EL (cell line): Measurements from ENCODE around the gene FAM110D.

Experiments used
- DNase-seq: peaks from one replicate; pipeline ENCODE4 v3.0.0-alpha.2; 2016

The FAM110D gene

DNA sequence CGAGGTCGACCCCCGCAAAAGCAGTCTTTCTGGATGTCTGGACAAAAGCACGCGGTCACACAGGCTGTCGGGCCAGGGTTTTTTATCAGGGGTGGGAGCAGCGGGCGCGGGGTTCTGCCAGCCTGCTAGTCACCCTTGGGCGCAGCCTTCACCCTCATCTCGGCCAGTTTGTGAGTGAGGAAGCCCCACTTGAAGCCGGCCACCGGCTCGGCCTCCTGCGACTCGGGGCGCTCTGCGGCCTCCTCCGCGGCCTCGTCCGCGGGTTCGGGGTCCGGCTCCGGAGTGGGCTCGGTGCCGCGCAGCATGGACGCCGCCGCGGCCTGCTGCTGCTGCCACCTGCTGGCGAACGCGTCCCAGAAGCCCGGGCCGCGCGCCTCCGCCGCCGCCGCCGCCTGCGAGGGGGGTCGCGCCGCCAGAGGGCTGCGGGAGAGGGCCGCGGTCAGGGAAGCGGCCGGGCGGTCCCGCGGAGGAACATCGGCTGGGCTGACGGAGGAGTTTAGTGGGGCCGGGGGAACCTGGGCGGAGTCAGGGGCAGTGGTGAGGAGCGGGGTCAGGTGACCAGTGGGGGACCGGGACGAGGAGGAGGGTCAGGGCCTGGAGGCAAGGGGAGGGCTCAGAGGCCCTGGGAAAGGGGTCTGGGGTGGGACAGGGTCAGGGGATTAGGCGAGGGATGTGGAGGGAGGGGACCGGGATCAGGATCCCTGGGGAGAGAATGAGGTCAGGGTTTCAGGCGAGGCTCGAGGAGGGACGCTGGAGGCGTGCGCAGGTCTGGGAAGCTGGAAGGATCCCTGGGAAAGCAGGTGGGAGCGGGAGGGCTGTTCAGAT, 5.4 kb downstream of the FAM110D start:
- DNase-seq = peak; percentile 41

GRCh38 chr1:26164861-26165842, 6.3 kb downstream of the FAM110D start:
- no peak for DNase-seq

DNA sequence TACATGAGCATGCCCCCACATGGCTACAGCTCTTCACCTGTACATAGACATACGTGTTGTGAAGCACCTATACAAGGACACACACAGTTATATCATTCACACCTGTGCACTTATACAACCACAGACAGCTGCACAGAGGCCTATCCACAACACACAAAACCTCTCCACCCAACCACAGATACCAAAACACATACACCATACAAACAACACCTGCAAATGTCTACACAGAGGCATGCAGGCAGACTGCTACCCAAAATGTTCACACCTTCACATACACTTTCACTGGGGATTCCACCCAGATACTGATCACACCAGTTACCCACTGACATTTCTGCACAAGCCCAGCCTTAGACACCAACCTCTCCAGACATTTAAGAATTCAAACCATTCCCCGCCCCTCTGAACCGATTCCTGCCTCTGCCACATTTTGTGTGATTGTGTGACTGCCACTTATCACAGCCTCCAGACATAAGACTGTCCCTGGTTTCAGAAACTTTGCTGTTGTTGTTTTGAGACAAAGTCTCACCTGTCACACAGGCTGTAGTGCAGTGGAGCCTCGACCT, 7.9 kb downstream of the FAM110D start:
- no peak for DNase-seq

DNA sequence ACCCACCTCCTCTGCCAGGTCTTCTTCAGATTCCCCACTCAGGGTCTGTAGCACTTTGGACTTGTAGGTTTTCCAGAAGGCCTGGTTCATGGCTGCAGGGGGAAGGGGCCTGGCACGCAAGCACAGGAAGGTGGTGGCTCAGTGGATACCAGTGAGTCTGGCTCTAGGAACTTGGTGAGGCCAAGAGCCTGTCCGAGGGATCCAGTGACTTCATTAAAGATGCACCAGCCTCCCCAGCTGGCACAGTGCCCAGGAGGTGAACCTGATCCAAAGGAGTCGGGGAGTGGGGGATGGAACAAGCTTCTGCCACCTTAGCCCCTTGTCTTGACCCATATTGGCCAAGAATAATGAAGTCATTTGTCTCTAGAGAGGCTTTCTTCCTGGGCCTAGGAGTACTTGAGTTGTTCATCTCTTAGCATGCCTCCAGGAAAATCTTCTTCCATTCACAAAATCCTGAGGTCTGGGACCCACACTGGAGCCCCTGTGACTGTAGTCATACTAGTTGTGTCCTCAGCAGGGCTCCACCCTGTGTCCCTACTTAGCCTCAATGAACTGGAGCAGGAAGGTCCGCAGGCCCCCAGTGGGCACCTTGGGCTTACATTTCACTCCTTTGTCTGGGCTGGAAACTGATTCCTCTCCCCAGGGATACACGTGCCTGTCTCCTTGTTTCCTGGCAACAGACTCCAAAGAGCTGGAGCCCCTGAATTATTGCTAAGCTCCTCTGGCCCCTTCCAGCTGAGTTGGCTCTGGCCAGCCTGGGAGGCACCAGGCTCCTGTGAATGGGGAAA, 9.7 kb downstream of the FAM110D start, which contains the start of gene C1orf232:
Gene C1orf232 (minus strand): TSS at position 554 of the 788 bp plus-strand sequence. CDS start 464 bp downstream, at position 90.
- DNase-seq = no peak

GRCh38 chr1:26169198-26169554, 10.3 kb downstream of the FAM110D start:
- DNase-seq = no peak

- DNase-seq = peak; percentile 92
Measured at GRCh38 chr1:26169669-26170471, 11.0 kb downstream of the FAM110D start, which contains the start of gene ZNF593. Gene ZNF593, plus strand, starts transcription at chr1:26169908. Its CDS starts 76 bp downstream, at chr1:26169984.

- DNase-seq = no peak
Measured at GRCh38 chr1:26170472-26170821, 11.6 kb downstream of the FAM110D start.

DNA sequence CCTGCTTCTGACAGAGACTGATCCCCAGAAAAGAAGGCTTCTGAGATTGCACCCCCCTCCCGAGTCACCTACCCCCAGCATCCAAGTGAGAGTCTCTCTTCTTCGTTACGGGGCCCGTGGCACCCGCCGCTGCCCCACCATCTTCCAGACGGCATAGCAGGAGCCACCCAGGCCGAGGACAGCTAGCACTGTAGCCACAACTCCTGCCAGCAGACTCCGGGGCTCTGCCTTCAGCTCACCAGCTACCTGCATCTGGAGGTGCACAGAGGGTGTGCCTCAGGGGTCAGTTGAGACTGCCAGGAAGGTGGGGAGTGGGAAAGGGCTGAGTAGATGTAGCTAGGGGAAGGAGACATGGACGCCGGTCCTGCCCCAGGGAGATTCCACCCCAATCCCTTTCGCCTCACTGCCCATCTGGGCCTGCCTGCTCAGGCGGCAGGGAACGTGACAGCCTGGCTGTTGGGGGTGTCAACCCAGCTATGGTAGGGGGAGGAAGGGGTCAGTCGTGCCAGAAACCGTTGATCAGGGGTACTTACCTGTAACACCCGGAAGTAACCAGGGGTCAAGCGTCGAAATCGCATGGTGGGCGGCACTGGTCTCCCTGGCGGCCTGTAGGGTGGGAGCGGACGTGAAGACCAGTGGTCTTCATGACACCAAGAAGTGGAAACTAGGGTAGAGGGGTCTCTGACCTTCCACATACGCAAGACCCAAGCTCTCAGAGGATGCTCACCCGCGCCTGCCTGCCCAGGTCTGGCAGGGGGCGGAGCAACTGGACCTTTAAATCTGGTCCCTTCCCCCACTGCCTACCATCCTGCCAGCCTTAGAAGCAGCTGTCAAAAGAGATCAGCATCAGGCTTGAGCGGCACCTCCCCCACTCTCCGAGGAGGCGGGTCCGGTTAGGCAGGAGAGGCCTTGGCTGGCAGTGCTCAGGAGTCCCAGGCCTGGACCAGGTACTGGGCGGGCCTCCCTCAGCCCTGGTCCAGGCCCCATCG, 12.5 kb downstream of the FAM110D start, which contains the start of gene ZNF593OS:
Gene ZNF593OS (minus strand): TSS at position 749 of the 989 bp plus-strand sequence. CDS start 171 bp downstream, at position 578.
- DNase-seq = no peak

DNA sequence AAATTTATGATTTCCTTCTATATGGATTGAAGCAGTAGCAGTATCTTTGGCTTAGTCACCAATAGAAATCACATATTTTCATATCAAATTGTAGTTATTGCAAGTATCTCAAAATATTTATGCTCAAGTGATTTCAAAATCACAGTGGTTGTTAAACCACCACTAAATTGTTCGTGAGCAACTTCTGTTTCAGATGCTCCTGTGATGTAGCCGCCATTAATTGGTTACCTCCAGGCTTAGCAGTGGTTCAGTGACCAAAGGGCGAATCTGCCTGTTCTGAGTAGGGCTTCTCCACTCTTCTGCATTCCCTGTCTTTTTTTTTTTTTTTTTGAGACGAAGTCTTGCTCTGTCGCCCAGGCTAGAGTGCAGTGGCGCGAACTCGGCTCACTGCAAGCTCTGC, 16.5 kb downstream of the FAM110D start:
- no peak for DNase-seq

GRCh38 chr1:26177182-26177684, 18.4 kb downstream of the FAM110D start, which contains the start of gene CNKSR1:
Gene CNKSR1, plus strand, starts transcription at chr1:26177491. Its CDS starts 57 bp downstream, at chr1:26177548.
- DNase-seq = no peak

DNA sequence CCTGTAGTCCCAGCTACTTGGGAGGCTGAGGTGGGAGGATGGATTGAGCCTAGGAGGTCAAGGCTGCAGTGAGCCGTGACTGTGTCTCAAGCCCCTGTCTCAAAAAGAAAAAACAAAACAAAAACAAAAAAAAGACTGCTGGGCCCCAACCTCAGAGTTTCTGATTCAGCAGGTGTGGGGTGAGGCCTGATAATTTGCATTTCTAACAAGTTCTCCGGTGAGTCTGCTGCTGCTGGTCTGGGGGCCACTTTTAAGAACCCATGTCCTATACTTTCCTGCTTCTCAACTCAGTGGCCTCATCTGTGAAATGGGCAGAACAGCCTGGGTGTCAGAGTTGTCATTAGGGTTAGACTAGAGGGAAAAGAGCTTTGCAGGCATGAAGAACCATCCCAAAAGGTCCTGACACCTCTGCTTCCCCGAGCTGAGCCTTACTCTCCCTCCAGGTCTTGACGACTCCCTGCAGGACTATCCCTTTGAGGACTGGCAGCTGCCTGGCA, 21.2 kb downstream of the FAM110D start:
- DNase-seq = no peak

- no peak for DNase-seq
Measured at GRCh38 chr1:26181586-26182382, 22.9 kb downstream of the FAM110D start.

GRCh38 chr1:26182383-26182696, 23.5 kb downstream of the FAM110D start:
- DNase-seq = no peak

DNA sequence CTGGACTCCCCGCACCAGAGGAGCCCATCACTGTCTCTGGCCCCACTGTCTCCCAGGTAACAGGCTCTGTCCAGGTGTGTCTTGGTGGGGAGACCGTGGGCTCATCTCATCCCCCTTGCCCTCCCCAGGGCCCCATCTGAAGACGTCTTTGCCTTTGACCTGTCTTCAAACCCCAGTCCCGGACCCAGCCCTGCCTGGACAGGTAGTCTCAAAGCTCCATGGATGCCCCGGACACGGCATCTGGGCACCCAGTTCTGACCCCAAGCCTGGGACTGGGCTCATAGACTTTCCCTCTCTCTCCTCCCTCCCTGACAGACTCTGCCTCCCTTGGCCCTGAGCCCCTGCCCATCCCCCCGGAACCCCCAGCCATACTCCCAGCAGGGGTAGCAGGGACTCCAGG, 25.2 kb downstream of the FAM110D start:
- DNase-seq = no peak

- no peak for DNase-seq
Measured at GRCh38 chr1:26184883-26185282, 26.0 kb downstream of the FAM110D start.

DNA sequence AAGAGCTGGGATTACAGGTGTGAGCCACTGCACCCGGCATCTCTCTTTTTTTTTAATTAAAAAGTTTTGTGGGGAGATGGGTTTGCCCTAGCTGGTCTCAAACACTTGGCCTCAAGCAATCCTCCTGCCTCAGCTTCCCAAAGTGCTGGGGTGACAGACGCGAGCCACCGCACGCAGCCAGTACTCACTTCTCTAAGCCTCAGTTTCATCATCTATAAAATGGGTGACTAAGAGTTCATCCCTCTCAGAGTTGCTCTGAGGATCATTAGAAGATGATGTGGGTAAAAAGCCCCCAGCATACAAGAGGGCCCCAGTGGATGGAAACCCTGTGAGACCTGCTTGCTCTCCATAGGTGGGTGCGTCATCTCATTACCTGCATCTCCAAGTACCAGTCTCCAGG, 29.0 kb downstream of the FAM110D start:
- no peak for DNase-seq

DNA sequence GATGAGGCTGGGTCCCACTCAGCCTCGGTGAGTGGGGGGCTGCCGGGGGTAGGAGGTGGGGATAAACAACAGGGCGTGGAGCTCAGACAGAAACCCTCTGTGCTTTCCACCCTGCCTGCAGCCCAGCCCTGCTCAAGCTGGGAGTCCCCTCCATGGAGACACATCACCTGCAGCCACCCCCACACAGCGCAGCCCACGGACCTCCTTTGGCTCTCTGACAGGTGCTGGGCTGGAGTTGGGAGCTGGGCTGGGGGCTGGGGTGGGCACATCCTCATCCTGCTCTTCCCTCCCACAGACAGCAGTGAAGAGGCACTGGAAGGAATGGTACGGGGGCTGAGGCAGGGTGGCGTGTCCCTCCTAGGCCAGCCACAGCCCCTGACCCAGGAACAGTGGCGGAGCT, 29.6 kb downstream of the FAM110D start:
- DNase-seq = no peak

DNA sequence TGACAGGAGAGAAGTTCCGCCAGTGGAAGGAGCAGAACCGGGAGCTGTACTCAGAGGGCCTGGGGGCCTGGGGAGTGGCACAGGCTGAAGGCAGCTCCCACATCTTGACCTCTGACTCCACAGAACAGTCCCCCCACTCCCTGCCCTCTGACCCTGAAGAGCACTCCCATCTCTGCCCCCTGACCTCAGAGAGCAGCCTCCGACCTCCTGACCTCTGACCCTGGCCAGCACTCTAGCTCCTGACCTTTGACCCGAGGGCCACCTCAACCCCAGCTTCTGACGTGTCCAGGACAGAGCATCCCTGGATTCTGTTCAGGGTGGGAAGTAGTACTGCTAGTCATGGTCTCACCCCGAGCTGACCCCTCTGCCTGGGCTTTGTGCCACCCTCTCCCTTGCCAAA, 30.5 kb downstream of the FAM110D start:
- DNase-seq = no peak

- no peak for DNase-seq
Measured at GRCh38 chr1:26189751-26190275, 30.9 kb downstream of the FAM110D start.
